Measurements from ENCODE around the gene SLC5A12. TPM values are rescaled to one million over a fixed set of nuclear protein-coding genes. Genes with fewer than 3 reads are reported as not detected.

Gene SLC5A12
- polyA plus RNA-seq, 1 experiment, result not detected

DNA sequence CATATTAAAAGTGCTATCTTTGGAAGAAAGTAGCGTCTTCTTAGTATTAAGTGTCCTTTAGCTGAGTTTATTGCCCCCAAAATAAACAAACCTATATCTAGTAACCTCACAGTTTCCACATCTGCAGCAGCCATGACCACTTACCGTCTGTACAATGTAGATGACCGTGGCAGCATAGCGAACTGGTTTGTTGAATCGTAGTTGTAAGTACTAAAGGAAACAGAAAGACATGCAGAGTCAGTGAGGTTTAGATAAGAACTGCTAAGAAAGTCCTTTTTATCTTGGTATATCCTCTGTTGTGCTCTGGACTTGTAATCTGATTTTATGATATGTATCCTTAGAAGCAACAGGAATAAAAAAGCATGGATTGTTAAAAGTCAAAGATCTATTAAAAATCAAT lies 9.4 kb downstream of the SLC5A12 start:
- CTCF ChIA-PET, result no interaction called here
- POLR2A ChIA-PET, result no interaction called here

DNA sequence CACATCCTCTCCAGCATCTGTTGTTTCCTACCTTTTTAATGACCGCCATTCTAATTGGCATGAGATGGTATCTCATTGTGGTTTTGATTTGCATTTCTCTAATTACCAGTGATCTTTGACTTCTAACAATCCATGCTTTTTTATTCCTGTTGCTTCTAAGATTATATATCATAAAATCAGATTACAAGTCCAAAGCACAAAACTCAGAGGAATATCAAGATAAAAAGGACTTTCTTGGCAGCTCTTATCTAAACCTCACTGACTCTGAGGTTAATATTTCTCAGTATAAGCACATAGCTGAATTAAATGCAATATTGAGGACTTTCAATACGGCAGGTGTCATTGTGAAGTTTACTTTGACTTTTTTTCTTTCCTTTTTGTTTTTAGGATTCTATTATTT lies 11.4 kb downstream of the SLC5A12 start:
- no peak overlapping the region for H3K4me3 ChIP-seq (ENCODE audit: low read depth, low read length)
- H3K27me3 ChIP-seq (ENCODE audit: control insufficient read depth, insufficient read depth, low read length), result no peaks in the 10 kb centered on the region
- no peak for DNase-seq (ENCODE audit: low read depth)
- no peaks in the 10 kb centered on the region for H3K36me3 ChIP-seq (ENCODE audit: control insufficient read depth, insufficient read depth, low read length)
- TF ChIP-seq, protein P1, sequence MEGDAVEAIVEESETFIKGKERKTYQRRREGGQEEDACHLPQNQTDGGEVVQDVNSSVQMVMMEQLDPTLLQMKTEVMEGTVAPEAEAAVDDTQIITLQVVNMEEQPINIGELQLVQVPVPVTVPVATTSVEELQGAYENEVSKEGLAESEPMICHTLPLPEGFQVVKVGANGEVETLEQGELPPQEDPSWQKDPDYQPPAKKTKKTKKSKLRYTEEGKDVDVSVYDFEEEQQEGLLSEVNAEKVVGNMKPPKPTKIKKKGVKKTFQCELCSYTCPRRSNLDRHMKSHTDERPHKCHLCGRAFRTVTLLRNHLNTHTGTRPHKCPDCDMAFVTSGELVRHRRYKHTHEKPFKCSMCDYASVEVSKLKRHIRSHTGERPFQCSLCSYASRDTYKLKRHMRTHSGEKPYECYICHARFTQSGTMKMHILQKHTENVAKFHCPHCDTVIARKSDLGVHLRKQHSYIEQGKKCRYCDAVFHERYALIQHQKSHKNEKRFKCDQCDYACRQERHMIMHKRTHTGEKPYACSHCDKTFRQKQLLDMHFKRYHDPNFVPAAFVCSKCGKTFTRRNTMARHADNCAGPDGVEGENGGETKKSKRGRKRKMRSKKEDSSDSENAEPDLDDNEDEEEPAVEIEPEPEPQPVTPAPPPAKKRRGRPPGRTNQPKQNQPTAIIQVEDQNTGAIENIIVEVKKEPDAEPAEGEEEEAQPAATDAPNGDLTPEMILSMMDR (IDR thresholded peaks at IDR 0.05; ENCODE audit: insufficient read depth, low read depth, low read length), result no peak
- CTCF ChIA-PET, result interaction anchor here (0.7 kb wide), 1 partner anchor 9 kb away, joined by 3 read pairs; no protein-coding TSS in a partner anchor
- POLR2A ChIA-PET, result no interaction called here

More for the DNA sequence above, 9.4 kb downstream of the SLC5A12 start:
- no peak for DNase-seq (ENCODE audit: low read depth)
- TF ChIP-seq, protein P1 (IDR thresholded peaks at IDR 0.05; ENCODE audit: insufficient read depth, low read depth, low read length), result no peak
- no peaks in the 10 kb centered on the region for H3K36me3 ChIP-seq (ENCODE audit: control insufficient read depth, insufficient read depth, low read length)
- no peaks in the 10 kb centered on the region for H3K27me3 ChIP-seq (ENCODE audit: control insufficient read depth, insufficient read depth, low read length)
- no peak overlapping the region for H3K4me3 ChIP-seq (ENCODE audit: low read depth, low read length)

DNA sequence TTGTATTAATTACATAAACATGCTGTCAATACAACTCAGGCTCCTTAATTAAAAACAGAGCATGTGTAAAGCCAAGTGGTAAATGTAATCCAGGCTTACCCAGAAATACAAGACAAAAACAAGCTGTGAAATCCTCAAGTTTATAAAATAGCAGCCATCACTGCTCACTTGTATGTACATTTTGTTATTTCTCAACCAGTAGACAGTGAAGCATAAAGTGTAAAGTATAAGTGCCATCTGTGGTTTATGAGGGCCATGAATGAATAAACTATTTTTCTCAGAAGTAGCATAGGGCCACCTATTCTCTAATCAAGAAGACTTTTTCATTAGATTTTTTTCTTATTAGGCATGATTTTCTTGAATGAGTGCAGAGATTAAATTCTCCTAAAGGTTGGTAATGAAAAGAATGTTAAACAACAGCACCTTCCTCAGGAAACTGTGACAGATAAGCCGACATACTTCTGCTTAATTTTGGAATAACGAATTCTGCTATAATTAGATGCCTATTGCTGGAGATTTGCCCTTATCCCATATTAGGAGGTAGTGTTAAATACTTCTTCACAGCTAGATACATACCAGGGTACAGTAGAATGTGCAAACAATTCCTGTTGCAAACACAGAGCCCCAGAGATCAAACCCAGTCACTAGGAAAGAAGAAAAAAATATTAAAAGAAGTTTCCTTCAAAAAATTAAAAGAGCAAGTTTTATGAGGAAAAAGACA lies 13.0 kb downstream of the SLC5A12 start:
- TF ChIP-seq, protein P1 (IDR thresholded peaks at IDR 0.05; ENCODE audit: insufficient read depth, low read depth, low read length), result no peak
- H3K36me3 ChIP-seq (ENCODE audit: control insufficient read depth, insufficient read depth, low read length), result no peaks in the 10 kb centered on the region
- DNase-seq (ENCODE audit: low read depth), result no peak
- CTCF ChIA-PET, result no interaction called here
- no peaks in the 10 kb centered on the region for H3K27me3 ChIP-seq (ENCODE audit: control insufficient read depth, insufficient read depth, low read length)
- no peak overlapping the region for H3K4me3 ChIP-seq (ENCODE audit: low read depth, low read length)
- POLR2A ChIA-PET, result interaction anchor here (0.5 kb wide), 1 partner anchor 93 kb away, joined by 3 read pairs; no protein-coding TSS in a partner anchor

DNA sequence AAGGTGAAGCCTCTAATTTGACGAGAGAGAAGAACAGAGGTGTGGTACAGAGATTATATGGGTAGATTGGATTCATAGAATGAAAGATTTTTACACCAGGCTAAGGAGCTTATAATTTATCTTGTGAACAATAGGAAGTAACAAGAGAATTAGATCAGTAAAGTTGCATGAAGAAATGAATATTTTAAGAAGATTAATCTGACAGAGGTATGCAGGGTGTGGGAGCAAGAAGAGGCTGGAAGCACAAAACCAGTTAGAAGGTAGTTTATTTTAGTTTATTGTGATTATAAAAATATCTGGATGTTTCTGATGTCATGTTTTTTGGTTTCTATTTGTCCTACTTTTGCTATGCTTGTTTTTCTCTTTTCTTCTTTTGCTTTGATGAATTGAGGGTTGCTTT lies 15.7 kb downstream of the SLC5A12 start:
- Histone ChIP-seq H3K36me3 (ENCODE audit: control insufficient read depth, insufficient read depth, low read length) (no peaks in the 10 kb centered on the region), H3K27me3 (ENCODE audit: control insufficient read depth, insufficient read depth, low read length) (no peaks in the 10 kb centered on the region), H3K4me3 (ENCODE audit: low read depth, low read length) (no peak overlapping the region)
- CTCF ChIA-PET, result no interaction called here
- DNase-seq (ENCODE audit: low read depth), result no peak
- TF ChIP-seq, protein P1 (IDR thresholded peaks at IDR 0.05; ENCODE audit: insufficient read depth, low read depth, low read length), result no peak
- POLR2A ChIA-PET, result no interaction called here

DNA sequence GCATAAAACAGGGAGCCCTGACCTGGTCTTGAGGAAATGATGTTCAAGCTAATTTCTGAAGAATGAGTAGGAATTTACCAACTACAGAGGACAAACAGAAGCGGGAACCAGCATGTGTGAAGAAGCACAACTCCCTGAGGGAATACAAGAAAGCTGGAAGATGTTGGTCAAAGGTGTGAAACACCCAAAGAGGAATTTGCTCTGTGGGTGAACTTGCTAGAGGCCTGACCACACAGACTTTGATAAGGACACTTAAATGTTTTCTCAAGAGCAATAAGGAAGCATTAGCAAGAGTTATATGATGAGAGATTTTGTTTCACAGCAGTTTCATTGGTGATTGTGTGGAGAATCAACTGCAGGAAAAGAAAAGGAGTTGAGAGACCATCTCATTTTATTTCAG lies 17.6 kb downstream of the SLC5A12 start:
- Histone ChIP-seq H3K36me3 (ENCODE audit: control insufficient read depth, insufficient read depth, low read length) (no peaks in the 10 kb centered on the region), H3K4me3 (ENCODE audit: low read depth, low read length) (no peak overlapping the region), H3K27me3 (ENCODE audit: control insufficient read depth, insufficient read depth, low read length) (no peaks in the 10 kb centered on the region)
- ChIA-PET CTCF (no interaction called here), POLR2A (no interaction called here)
- TF ChIP-seq, protein P1 (IDR thresholded peaks at IDR 0.05; ENCODE audit: insufficient read depth, low read depth, low read length), result no peak
- DNase-seq (ENCODE audit: low read depth), result no peak
